Thyroid gland (tissue), 4 donors: Measurements from ENCODE around the gene HS6ST2. TPM values are rescaled to one million over a fixed set of nuclear protein-coding genes. Genes with fewer than 3 reads are reported as not detected.

Source experiments
- DNase-seq, 2 donors: peaks; one replicate each; pipeline ENCODE4 v3.0.0-alpha.2; 2019
- H3K27ac ChIP-seq, 3 donors: fragments of 200-600 bp; sonication (generic); 1 replicate in 2 of 3; 2 replicates in 1 of 3; pipeline ENCODE4 v1.5.1; 2016 to 2019; ENCODE audit warnings: mild to moderate bottlenecking in 1 of 3, moderate library complexity in 1 of 3
- H3K27me3 ChIP-seq: fragments of 200-600 bp; sonication (generic); one replicate; pipeline ENCODE4 v1.5.1; 2019
- H3K36me3 ChIP-seq, 2 donors: fragments of 200-600 bp; sonication (generic); one replicate each; pipeline ENCODE4 v1.5.1; 2016 to 2019
- H3K4me1 ChIP-seq, 2 donors: fragments of 200-600 bp; sonication (generic); one replicate each; pipeline ENCODE4 v1.5.1; 2017 to 2019
- H3K4me3 ChIP-seq, 3 donors: fragments of 200-600 bp; sonication (generic); replicated peaks in 1 of 3; 1 replicate in 2 of 3; 2 replicates in 1 of 3; pipeline ENCODE4 v1.5.1; 2016; ENCODE audit warnings: mild to moderate bottlenecking in 1 of 3
- H3K9me3 ChIP-seq: fragments of 200-600 bp; sonication (generic); one replicate; pipeline ENCODE4 v1.5.1; 2017
- POLR2A ChIP-seq, 2 donors: fragments of 450-650 bp; IDR thresholded peaks; one replicate each; pipeline ENCODE4 v1.6.1; 2017; ENCODE audit warnings: antibody characterized with exemption in 2 of 2, mild to moderate bottlenecking in 2 of 2, moderate library complexity in 1 of 2
- WGBS, 2 donors: methylation state at CpG; one replicate each; pipeline ENCODE4 v1.1.5; 2017; 5-methylcytosine and 5-hydroxymethylcytosine counted together
- intact Hi-C: fragments of 100-400 bp; cut with DNase I; formaldehyde crosslinking; loops from one replicate; pipeline ENCODE4 v1.15.1; 2023
- total RNA-seq, 4 donors: library from RNA; depleted of rRNA; stranded (reverse); fragments of >200 nt; gene quantifications; one replicate each; pipeline ENCODE4 v1.2.3, GENCODE V29; 2016
- TF ChIP-seq, protein P1 (sequence below), 6 experiments: fragments of 200-600 bp in 3 of 6; fragments of 450-650 bp in 3 of 6; sonication (generic) in 3 of 6; IDR thresholded peaks; one replicate each; pipeline ENCODE4 v1.5.1; 2016 to 2019; ENCODE audit warnings: antibody characterized with exemption in 6 of 6, mild to moderate bottlenecking in 2 of 6, inconsistent platforms in 1 of 6, moderate library complexity in 1 of 6

HS6ST2 gene
- total RNA-seq, 4 donors from 2014 or later = 0.11 to 0.78 (median 0.38) TPM; not detected in 1

DNA sequence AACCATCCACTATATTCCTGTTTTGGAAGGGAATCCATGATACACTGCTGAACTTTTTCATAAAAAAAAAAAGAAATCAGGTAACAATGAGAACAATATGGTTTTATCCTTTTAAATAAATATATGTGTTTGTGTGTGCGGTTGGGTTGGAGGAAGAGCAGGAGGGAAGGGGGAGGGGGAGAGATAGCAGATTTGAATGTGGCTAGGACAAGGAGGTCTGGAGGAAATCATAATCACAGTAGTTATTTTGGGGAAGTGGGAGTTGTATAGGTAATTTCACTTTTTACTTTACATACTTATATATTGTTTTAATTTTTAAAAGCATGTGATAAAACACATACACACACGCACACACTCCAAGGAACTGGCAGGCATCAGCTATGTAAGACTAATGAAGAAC, 335.1 kb downstream of the HS6ST2 start:
- no peak overlapping the region for H3K4me3 ChIP-seq
- H3K4me1 ChIP-seq = no peaks in the 10 kb centered on the region
- DNase-seq = no peak
- H3K9me3 ChIP-seq = no peaks in the 10 kb centered on the region
- intact Hi-C loops = no loop called here
- H3K27me3 ChIP-seq = peaks cover 3% of the 10 kb centered on the region
- H3K27ac ChIP-seq = no peak overlapping the region
- 80 to 91% methylated on average over 2 of the region's 2 CpGs for WGBS, 2 donors
- TF ChIP-seq POLR2A (IDR thresholded peaks at IDR 0.05) = no peak
- TF ChIP-seq, protein P1, sequence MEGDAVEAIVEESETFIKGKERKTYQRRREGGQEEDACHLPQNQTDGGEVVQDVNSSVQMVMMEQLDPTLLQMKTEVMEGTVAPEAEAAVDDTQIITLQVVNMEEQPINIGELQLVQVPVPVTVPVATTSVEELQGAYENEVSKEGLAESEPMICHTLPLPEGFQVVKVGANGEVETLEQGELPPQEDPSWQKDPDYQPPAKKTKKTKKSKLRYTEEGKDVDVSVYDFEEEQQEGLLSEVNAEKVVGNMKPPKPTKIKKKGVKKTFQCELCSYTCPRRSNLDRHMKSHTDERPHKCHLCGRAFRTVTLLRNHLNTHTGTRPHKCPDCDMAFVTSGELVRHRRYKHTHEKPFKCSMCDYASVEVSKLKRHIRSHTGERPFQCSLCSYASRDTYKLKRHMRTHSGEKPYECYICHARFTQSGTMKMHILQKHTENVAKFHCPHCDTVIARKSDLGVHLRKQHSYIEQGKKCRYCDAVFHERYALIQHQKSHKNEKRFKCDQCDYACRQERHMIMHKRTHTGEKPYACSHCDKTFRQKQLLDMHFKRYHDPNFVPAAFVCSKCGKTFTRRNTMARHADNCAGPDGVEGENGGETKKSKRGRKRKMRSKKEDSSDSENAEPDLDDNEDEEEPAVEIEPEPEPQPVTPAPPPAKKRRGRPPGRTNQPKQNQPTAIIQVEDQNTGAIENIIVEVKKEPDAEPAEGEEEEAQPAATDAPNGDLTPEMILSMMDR (IDR thresholded peaks at IDR 0.05) = no peak
- H3K36me3 ChIP-seq = no peaks in the 10 kb centered on the region

DNA sequence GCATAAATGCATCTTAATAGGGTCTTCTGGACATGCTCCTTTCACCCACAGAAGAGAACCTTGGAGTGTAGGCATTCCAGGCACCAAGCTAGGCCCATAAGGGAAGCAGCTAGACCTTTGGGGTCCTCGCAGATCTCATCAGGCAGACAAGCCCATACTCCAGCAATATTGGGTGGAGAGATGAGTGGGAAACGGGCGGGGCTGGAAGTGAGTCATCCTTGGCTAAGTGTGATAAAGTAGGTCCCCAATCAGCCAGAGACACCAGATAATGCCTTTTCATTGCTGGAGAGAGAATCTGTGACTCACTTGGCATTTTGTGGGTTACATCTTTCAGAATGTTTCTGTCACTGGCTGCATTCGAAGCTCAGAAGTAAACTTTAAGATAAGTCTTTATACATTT, 336.3 kb downstream of the HS6ST2 start:
- WGBS, 2 donors = 76% methylated on average over 4 of the region's 4 CpGs
- DNase-seq = no peak
- no peak overlapping the region for H3K4me3 ChIP-seq
- H3K9me3 ChIP-seq = no peaks in the 10 kb centered on the region
- no peaks in the 10 kb centered on the region for H3K36me3 ChIP-seq
- peaks cover under 1% of the 10 kb centered on the region for H3K27me3 ChIP-seq
- no peaks in the 10 kb centered on the region for H3K4me1 ChIP-seq
- no peak for TF ChIP-seq POLR2A (IDR thresholded peaks at IDR 0.05)
- TF ChIP-seq, protein P1 (IDR thresholded peaks at IDR 0.05) = no peak
- intact Hi-C loops = no loop called here
- no peak overlapping the region for H3K27ac ChIP-seq

DNA sequence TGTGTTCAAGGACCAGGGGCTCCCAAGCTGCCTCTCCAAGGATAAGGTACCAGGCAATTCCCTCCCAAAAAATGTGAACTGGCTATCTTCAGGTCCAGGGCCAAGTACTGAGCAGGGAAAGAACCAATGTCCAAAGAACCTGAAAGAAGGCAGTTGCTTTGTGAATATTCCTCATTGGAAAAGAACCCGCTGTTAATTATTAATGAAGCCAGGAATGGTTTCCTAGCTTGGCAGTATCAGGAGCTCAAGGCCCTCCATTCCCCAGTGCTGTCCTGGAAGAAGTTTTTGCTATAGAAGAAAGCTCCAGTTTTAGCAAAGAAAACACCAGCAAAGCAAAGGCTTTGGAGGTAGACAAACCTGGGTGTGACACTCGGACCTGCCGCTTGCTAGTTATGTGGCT, 339.6 kb downstream of the HS6ST2 start:
- intact Hi-C loops = no loop called here
- TF ChIP-seq POLR2A (IDR thresholded peaks at IDR 0.05) = no peak
- TF ChIP-seq, protein P1 (IDR thresholded peaks at IDR 0.05) = no peak
- H3K36me3 ChIP-seq = no peaks in the 10 kb centered on the region
- 65 to 100% methylated on average over 3 of the region's 3 CpGs for whole genome bisulfite sequencing, 2 donors
- no peak for DNase-seq
- no peak overlapping the region for H3K27ac ChIP-seq
- H3K4me3 ChIP-seq = no peak overlapping the region
- no peaks in the 10 kb centered on the region for H3K4me1 ChIP-seq
- H3K27me3 ChIP-seq = no peaks in the 10 kb centered on the region
- no peaks in the 10 kb centered on the region for H3K9me3 ChIP-seq

DNA sequence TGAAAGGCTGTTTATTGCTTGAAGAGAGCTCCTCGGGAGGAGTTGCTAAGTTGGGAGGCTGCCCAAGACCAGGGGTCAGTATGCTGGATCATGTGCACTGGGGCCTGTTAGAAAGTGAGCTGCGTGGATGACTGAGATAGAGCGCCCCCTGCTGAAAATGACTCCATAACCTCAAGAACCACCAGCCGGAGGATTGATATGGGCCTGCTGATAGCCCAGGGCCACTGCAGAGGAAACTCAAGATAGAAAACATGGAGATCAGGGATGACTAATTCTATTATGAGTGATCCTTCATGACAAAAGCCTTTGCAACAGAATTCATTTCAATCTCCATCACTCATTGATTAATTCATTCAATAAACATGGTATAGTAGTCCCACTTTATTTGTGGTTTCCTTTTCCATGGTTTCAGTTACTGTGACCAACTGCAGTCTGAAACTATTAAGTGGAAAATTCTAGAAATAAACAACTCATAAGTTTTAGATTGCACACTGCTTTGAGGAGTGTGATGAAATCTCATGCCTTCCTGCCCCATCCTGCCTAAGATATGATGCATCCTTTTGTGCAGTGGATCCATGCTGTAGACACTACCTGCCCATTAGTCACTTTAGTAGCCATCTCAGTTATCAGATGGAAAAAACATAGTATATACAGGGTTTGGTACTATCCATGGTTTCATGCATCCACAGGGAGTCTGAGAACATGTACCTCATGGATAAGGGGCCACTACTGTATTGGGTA, 342.9 kb downstream of the HS6ST2 start:
- Histone ChIP-seq H3K4me1 (no peaks in the 10 kb centered on the region), H3K36me3 (no peaks in the 10 kb centered on the region), H3K9me3 (no peaks in the 10 kb centered on the region), H3K4me3 (no peak overlapping the region), H3K27me3 (no peaks in the 10 kb centered on the region), H3K27ac (no peak overlapping the region)
- 26 to 34% methylated on average over 2 to 4 of the region's 4 CpGs for WGBS, 2 donors
- no peak for TF ChIP-seq POLR2A (IDR thresholded peaks at IDR 0.05)
- TF ChIP-seq, protein P1 (IDR thresholded peaks at IDR 0.05) = peak in 4 of 6 experiments; percentile 25 to 40 (median 38)
- intact Hi-C loops = no loop called here
- DNase-seq = peak; percentile 41

DNA sequence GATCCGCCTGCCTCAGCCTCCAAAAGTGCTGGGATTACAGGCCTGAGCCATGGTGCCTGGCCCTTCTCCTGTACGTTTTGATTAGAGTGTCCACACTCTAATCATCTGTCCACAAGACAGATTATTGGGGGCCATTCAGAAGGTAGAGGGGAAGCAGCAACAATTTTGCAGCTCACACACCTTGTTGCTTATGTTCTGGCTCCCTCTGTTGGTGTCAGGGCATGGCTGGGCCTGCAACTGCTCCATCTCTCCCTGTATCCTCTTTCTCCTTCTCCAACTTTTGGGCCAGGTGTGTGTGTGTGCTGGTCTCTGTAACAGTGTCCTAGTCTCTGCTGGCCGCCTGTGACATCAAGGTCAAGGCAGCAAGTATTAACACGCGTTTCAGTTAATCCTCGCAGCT, 344.1 kb downstream of the HS6ST2 start:
- no peaks in the 10 kb centered on the region for H3K36me3 ChIP-seq
- 86 to 93% methylated on average over 6 of the region's 6 CpGs for WGBS, 2 donors
- no peak overlapping the region for H3K4me3 ChIP-seq
- H3K9me3 ChIP-seq = no peaks in the 10 kb centered on the region
- TF ChIP-seq, protein P1 (IDR thresholded peaks at IDR 0.05) = no peak
- no peak for TF ChIP-seq POLR2A (IDR thresholded peaks at IDR 0.05)
- H3K4me1 ChIP-seq = no peaks in the 10 kb centered on the region
- intact Hi-C loops = no loop called here
- no peak overlapping the region for H3K27ac ChIP-seq
- H3K27me3 ChIP-seq = no peaks in the 10 kb centered on the region
- no peak for DNase-seq
